ENCODE data around the gene RABEP1. TPM values are rescaled to one million over a fixed set of nuclear protein-coding genes. Genes with fewer than 3 reads are reported as not detected.
A peak's percentile ranks its signal among the peaks of the same experiment; 100 is the strongest.

Gene RABEP1
- total and polyA plus RNA-seq, 2 experiments from 2014 or later: 31.0 to 47.9 TPM

DNA sequence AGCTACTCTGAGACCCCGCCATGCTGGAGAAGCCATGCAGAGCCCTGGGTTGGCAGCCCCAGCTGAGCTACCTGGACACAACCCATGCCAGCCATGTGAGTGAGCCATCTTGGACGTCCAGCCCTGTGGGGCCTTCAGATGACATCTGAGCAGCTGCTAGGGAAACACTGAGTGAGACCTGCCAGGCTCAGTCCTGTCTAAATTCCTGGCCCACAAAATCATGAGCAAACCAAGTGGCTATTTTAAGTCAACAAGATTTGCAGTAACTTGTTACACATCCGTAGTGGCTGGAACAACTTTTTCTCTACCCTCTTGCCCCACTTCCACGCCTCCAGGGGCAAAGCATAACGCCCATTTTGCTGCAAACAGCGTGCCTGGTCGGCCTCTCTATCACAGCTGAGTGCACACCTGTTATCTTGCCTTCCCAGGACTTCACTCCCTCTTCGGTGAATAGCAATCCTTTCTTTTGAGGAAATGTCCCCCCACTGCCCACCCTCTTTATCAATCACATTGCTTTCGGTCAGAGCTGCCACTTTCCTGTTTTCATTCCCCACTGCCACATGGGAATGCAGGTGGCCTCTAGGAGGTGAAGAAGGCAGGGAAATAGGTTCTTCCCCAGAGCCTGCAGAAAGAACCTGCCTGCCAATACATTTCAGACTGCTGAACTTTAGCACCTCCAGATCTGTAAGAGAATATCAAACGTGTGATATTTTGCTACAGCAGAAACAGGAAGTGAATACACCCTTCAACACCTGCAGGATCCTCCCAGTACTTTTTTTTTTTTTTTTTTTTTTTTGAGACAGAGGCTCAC, 40.0 kb upstream of the RABEP1 start:
- Histone ChIP-seq H3K27ac (peak overlapping the region; percentile 79), H3K9me2 (replicated peaks; ENCODE audit: insufficient read depth) (no peaks in the 10 kb centered on the region), H4K20me1 (ENCODE audit: insufficient read depth, poor library complexity, severe bottlenecking) (no peaks in the 10 kb centered on the region), H3K4me1 (ENCODE audit: insufficient read depth) (peaks cover 5% of the 10 kb centered on the region), H3K4me2 (peak overlapping the region; percentile 25), H3K9me3 (ENCODE audit: low read depth) (no peaks in the 10 kb centered on the region), H3K36me3 (replicated peaks; ENCODE audit: insufficient read depth, low read depth) (no peaks in the 10 kb centered on the region), H3K79me2 (no peaks in the 10 kb centered on the region), H3K4me3 (no peak overlapping the region), H3K27me3 (no peaks in the 10 kb centered on the region), H2AFZ (peak overlapping the region; percentile 13)
- 61% methylated on average over 10 of the region's 10 CpGs for WGBS (ENCODE audit: low lambda C conversion rate, missing lambda C conversion rate)
- TF ChIP-seq, protein P1, sequence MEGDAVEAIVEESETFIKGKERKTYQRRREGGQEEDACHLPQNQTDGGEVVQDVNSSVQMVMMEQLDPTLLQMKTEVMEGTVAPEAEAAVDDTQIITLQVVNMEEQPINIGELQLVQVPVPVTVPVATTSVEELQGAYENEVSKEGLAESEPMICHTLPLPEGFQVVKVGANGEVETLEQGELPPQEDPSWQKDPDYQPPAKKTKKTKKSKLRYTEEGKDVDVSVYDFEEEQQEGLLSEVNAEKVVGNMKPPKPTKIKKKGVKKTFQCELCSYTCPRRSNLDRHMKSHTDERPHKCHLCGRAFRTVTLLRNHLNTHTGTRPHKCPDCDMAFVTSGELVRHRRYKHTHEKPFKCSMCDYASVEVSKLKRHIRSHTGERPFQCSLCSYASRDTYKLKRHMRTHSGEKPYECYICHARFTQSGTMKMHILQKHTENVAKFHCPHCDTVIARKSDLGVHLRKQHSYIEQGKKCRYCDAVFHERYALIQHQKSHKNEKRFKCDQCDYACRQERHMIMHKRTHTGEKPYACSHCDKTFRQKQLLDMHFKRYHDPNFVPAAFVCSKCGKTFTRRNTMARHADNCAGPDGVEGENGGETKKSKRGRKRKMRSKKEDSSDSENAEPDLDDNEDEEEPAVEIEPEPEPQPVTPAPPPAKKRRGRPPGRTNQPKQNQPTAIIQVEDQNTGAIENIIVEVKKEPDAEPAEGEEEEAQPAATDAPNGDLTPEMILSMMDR (IDR thresholded peaks at IDR 0.05; ENCODE audit: poor library complexity): no peak
- no peak for TF ChIP-seq EZH2 (IDR thresholded peaks at IDR 0.05; ENCODE audit: borderline replicate concordance)
- DNase-seq (ENCODE audit: low spot score): peak; percentile 23

DNA sequence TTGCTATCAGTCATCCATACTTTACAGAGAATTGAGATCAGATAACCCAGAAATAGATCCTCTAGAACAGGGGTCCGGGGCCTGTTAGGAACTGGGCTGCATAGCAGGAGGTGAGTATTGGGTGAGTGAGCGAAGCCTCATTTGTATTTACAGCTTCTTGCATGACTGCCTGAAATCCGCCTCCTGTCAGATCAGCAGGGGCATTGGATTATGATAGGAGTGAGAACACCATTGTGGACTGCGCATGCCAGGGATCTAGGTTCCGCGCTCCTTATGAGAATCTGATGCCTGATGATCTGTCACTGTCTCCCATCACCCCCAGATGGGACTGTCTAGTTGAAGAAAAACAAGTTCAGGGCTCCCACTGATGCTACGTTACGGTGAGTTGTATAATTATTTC, 34.5 kb upstream of the RABEP1 start:
- H3K4me1 ChIP-seq (ENCODE audit: insufficient read depth): peaks cover 5% of the 10 kb centered on the region
- H3K27ac ChIP-seq: no peak overlapping the region
- H3K9me2 ChIP-seq (replicated peaks; ENCODE audit: insufficient read depth): no peaks in the 10 kb centered on the region
- H3K4me2 ChIP-seq: no peak overlapping the region
- H3K9me3 ChIP-seq (ENCODE audit: low read depth): no peaks in the 10 kb centered on the region
- DNase-seq (ENCODE audit: low spot score): no peak
- no peaks in the 10 kb centered on the region for H3K27me3 ChIP-seq
- TF ChIP-seq EZH2phosphoT487 (IDR thresholded peaks at IDR 0.05; ENCODE audit: low read depth, severe bottlenecking, unreplicated experiment) (no peak), EZH2 (IDR thresholded peaks at IDR 0.05; ENCODE audit: borderline replicate concordance) (no peak)
- TF ChIP-seq, protein P1 (IDR thresholded peaks at IDR 0.05; ENCODE audit: poor library complexity): no peak
- no peaks in the 10 kb centered on the region for H3K36me3 ChIP-seq (replicated peaks; ENCODE audit: insufficient read depth, low read depth)
- H4K20me1 ChIP-seq (ENCODE audit: insufficient read depth, poor library complexity, severe bottlenecking): no peaks in the 10 kb centered on the region
- WGBS (ENCODE audit: low lambda C conversion rate, missing lambda C conversion rate): 93% methylated on average over 8 of the region's 8 CpGs
- no peak overlapping the region for H3K4me3 ChIP-seq
- no peaks in the 10 kb centered on the region for H3K79me2 ChIP-seq
- H2AFZ ChIP-seq: no peak overlapping the region

DNA sequence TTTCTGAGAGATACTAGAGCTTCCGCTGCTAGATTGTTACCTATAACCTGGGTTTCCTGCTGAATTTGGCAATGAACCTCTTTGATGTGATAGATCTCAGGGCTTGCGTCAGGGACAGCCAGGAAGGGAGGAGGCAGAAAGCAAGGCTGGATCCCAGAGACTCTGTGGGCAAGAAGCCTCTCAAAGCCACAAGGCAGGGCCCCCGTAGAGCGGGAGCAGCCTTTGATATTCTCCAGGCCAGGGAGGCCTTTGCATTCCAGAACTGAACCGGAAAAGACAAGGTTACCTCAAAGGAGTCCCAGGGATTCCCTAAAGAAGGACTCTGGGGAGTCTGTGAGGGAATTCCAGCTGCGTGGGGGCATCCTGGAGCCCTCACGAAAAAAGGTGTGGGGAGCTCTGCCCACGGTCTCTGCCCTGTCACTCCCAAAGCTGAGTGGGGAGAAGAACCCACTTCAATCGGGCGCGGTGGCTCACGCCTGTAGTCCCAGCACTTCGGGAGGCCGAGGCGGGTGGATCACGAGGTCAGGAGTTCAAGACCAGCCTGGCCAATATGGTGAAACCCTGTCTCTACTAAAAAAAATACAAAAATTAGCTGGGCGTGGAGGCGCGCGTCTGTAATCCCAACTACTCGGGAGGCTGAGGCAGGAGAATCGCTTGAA, 33.1 kb upstream of the RABEP1 start:
- TF ChIP-seq EZH2phosphoT487 (IDR thresholded peaks at IDR 0.05; ENCODE audit: low read depth, severe bottlenecking, unreplicated experiment) (no peak), EZH2 (IDR thresholded peaks at IDR 0.05; ENCODE audit: borderline replicate concordance) (no peak)
- TF ChIP-seq, protein P1 (IDR thresholded peaks at IDR 0.05; ENCODE audit: poor library complexity): no peak
- Histone ChIP-seq H2AFZ (no peak overlapping the region), H3K36me3 (replicated peaks; ENCODE audit: insufficient read depth, low read depth) (no peaks in the 10 kb centered on the region), H3K4me3 (no peak overlapping the region), H3K4me1 (ENCODE audit: insufficient read depth) (no peaks in the 10 kb centered on the region), H3K9me2 (replicated peaks; ENCODE audit: insufficient read depth) (no peaks in the 10 kb centered on the region), H3K27ac (no peak overlapping the region), H4K20me1 (ENCODE audit: insufficient read depth, poor library complexity, severe bottlenecking) (no peaks in the 10 kb centered on the region), H3K27me3 (no peaks in the 10 kb centered on the region), H3K4me2 (no peak overlapping the region), H3K79me2 (no peaks in the 10 kb centered on the region), H3K9me3 (ENCODE audit: low read depth) (no peaks in the 10 kb centered on the region)
- DNase-seq (ENCODE audit: low spot score): no peak
- WGBS (ENCODE audit: low lambda C conversion rate, missing lambda C conversion rate): 68% methylated on average over 22 of the region's 22 CpGs
